Astrocyte (in vitro differentiated cells and primary cell): ENCODE results near the gene PTPN14. TPM values are rescaled to one million over a fixed set of nuclear protein-coding genes. Genes with fewer than 3 reads are reported as not detected.

Experiments used
- DNase-seq: peaks from one replicate; pipeline ENCODE4 v3.0.0-alpha.2; 2010; ENCODE audit warnings: low read depth
- FAIRE-seq: peaks from 2 replicates; lab custom pipeline; 2011; peaks lifted over from hg19 to GRCh38; lab: Jason Lieb, UNC
- H2AFZ ChIP-seq: 2 replicates; pipeline ENCODE4 v1.6.0; 2012; ENCODE audit warnings: low read depth, low read length, inconsistent platforms
- H3K27ac ChIP-seq: 2 replicates; pipeline ENCODE4 v1.5.1; 2011; ENCODE audit warnings: low read depth, low read length, inconsistent platforms
- H3K27me3 ChIP-seq: 2 replicates; pipeline ENCODE4 v1.6.0; 2011; ENCODE audit warnings: low read length, inconsistent platforms; ENCODE audit not compliant: insufficient read depth
- H3K36me3 ChIP-seq: 2 replicates; pipeline ENCODE4 v1.5.1; 2011; ENCODE audit warnings: low read length, inconsistent platforms; ENCODE audit not compliant: insufficient read depth
- H3K4me1 ChIP-seq: 2 replicates; pipeline ENCODE4 v1.5.1; 2011; ENCODE audit warnings: low read length, inconsistent platforms; ENCODE audit not compliant: insufficient read depth
- H3K4me2 ChIP-seq: 2 replicates; pipeline ENCODE4 v1.6.0; 2012; ENCODE audit warnings: low read length, inconsistent platforms
- H3K4me3 ChIP-seq: 2 replicates; pipeline ENCODE4 v1.5.1; 2011; ENCODE audit warnings: low read depth, mild to moderate bottlenecking, low read length, inconsistent platforms; ENCODE audit not compliant: insufficient read depth
- H3K79me2 ChIP-seq: 2 replicates; pipeline ENCODE4 v1.6.0; 2012; ENCODE audit warnings: mild to moderate bottlenecking, low read length, inconsistent platforms; ENCODE audit not compliant: insufficient read depth
- H3K9ac ChIP-seq: 2 replicates; pipeline ENCODE4 v1.6.0; 2012; ENCODE audit warnings: mild to moderate bottlenecking, low read length, inconsistent platforms
- H3K9me3 ChIP-seq: 2 replicates; pipeline ENCODE4 v1.5.1; 2012; ENCODE audit warnings: low read depth, mild to moderate bottlenecking, low read length, inconsistent platforms; ENCODE audit not compliant: insufficient read depth
- H4K20me1 ChIP-seq: 2 replicates; pipeline ENCODE4 v1.6.0; 2012; ENCODE audit warnings: low read length, inconsistent platforms; ENCODE audit not compliant: insufficient read depth
- H3K27ac Mint-ChIP-seq: one replicate; pipeline ENCODE4 v1.8.0; 2021; ENCODE audit warnings: mild to moderate bottlenecking, mixed read lengths; ENCODE audit not compliant: unreplicated experiment
- H3K27me3 Mint-ChIP-seq: one replicate; pipeline ENCODE4 v1.8.0; 2021; ENCODE audit warnings: low read depth, mixed read lengths; ENCODE audit not compliant: unreplicated experiment
- H3K36me3 Mint-ChIP-seq: one replicate; pipeline ENCODE4 v1.8.0; 2021; ENCODE audit warnings: low read depth, mixed read lengths; ENCODE audit not compliant: unreplicated experiment
- H3K4me1 Mint-ChIP-seq: one replicate; pipeline ENCODE4 v1.8.0; 2021; ENCODE audit warnings: low read depth, mixed read lengths; ENCODE audit not compliant: unreplicated experiment
- H3K4me3 Mint-ChIP-seq: one replicate; pipeline ENCODE4 v1.8.0; 2021; ENCODE audit warnings: mild to moderate bottlenecking, moderate library complexity, mixed read lengths; ENCODE audit not compliant: unreplicated experiment
- H3K9me3 Mint-ChIP-seq: one replicate; pipeline ENCODE4 v1.8.0; 2021; ENCODE audit warnings: mild to moderate bottlenecking, mixed read lengths; ENCODE audit not compliant: unreplicated experiment
- CTCF ChIP-seq: IDR thresholded peaks from 2 replicates; pipeline ENCODE4 v1.5.1; 2011; ENCODE audit warnings: low read depth, mild to moderate bottlenecking, inconsistent platforms, low read length, moderate library complexity; ENCODE audit not compliant: insufficient read depth
- EZH2 ChIP-seq: IDR thresholded peaks from 2 replicates; pipeline ENCODE4 v1.6.1; 2012; ENCODE audit warnings: mild to moderate bottlenecking, low read length, inconsistent platforms; ENCODE audit not compliant: insufficient read depth
- total RNA-seq: library from RNA; stranded (reverse); gene quantifications from 2 replicates; pipeline ENCODE4 v1.2.1, GENCODE V29; 2021

The PTPN14 gene
- total RNA-seq, 1 donor from 2014 or later, result 177 TPM

- H3K4me3 ChIP-seq, result no peak overlapping the region
- H3K4me1 Mint-ChIP-seq, result peaks cover 57% of the 10 kb centered on the region
- no peak for FAIRE-seq
Observed at GRCh38 chr1:214461305-214461704, 90.1 kb downstream of the PTPN14 start.

GRCh38 chr1:214460304-214460916, 91.0 kb downstream of the PTPN14 start:
- H2AFZ ChIP-seq, result no peak overlapping the region
- H3K36me3 ChIP-seq, result peaks cover 9% of the 10 kb centered on the region
- Mint-ChIP-seq H3K4me3 (no peak overlapping the region), H3K36me3 (peaks cover 14% of the 10 kb centered on the region), H3K4me1 (peaks cover 63% of the 10 kb centered on the region), H3K9me3 (no peaks in the 10 kb centered on the region), H3K27me3 (no peaks in the 10 kb centered on the region), H3K27ac (peak overlapping the region; percentile 51)
- no peak overlapping the region for H3K27ac ChIP-seq
- no peak for TF ChIP-seq EZH2
- TF ChIP-seq CTCF, result no peak
- no peak overlapping the region for H3K4me3 ChIP-seq
- peak overlapping the region; percentile 3 for H3K9ac ChIP-seq
- peaks cover 20% of the 10 kb centered on the region for H3K4me1 ChIP-seq
- DNase-seq (no peak), FAIRE-seq (no peak)
- H3K4me2 ChIP-seq, result no peak overlapping the region
- peaks cover 95% of the 10 kb centered on the region for H3K79me2 ChIP-seq
- peaks cover 50% of the 10 kb centered on the region for H4K20me1 ChIP-seq
- no peaks in the 10 kb centered on the region for H3K27me3 ChIP-seq
- no peaks in the 10 kb centered on the region for H3K9me3 ChIP-seq

More at GRCh38 chr1:214461305-214461704, 90.1 kb downstream of the PTPN14 start:
- DNase-seq, result no peak
- Histone ChIP-seq H3K27me3 (no peaks in the 10 kb centered on the region), H3K9ac (no peak overlapping the region), H3K4me2 (no peak overlapping the region), H3K36me3 (peaks cover 9% of the 10 kb centered on the region), H2AFZ (no peak overlapping the region), H3K79me2 (peaks cover 95% of the 10 kb centered on the region), H3K9me3 (no peaks in the 10 kb centered on the region), H3K27ac (no peak overlapping the region), H3K4me1 (peaks cover 12% of the 10 kb centered on the region), H4K20me1 (peaks cover 53% of the 10 kb centered on the region)
- H3K27me3 Mint-ChIP-seq, result no peaks in the 10 kb centered on the region
- no peak overlapping the region for H3K27ac Mint-ChIP-seq
- H3K4me3 Mint-ChIP-seq, result no peak overlapping the region
- TF ChIP-seq CTCF (no peak), EZH2 (no peak)
- peaks cover 14% of the 10 kb centered on the region for H3K36me3 Mint-ChIP-seq
- no peaks in the 10 kb centered on the region for H3K9me3 Mint-ChIP-seq

- peaks cover 9% of the 10 kb centered on the region for H3K36me3 ChIP-seq
- DNase-seq, result no peak
- no peak overlapping the region for H3K27ac ChIP-seq
- peaks cover 14% of the 10 kb centered on the region for H3K36me3 Mint-ChIP-seq
- peaks cover 50% of the 10 kb centered on the region for H4K20me1 ChIP-seq
- H3K9me3 Mint-ChIP-seq, result no peaks in the 10 kb centered on the region
- peaks cover 68% of the 10 kb centered on the region for H3K4me1 Mint-ChIP-seq
- no peaks in the 10 kb centered on the region for H3K9me3 ChIP-seq
- peaks cover 95% of the 10 kb centered on the region for H3K79me2 ChIP-seq
- no peak overlapping the region for H3K4me3 Mint-ChIP-seq
- no peak overlapping the region for H3K4me3 ChIP-seq
- TF ChIP-seq CTCF, result no peak
- no peak for TF ChIP-seq EZH2
- peak overlapping the region; percentile 51 for H3K27ac Mint-ChIP-seq
- no peak for FAIRE-seq
- H3K4me2 ChIP-seq, result no peak overlapping the region
- no peak overlapping the region for H3K9ac ChIP-seq
- no peak overlapping the region for H2AFZ ChIP-seq
- no peaks in the 10 kb centered on the region for H3K27me3 ChIP-seq
- H3K4me1 ChIP-seq, result peaks cover 25% of the 10 kb centered on the region
- no peaks in the 10 kb centered on the region for H3K27me3 Mint-ChIP-seq
Observed at GRCh38 chr1:214459895-214460294, 91.5 kb downstream of the PTPN14 start.
